Measurements from ENCODE around the gene MRPS18B.

- no peak for TF ChIP-seq USF2 (IDR thresholded peaks at IDR 0.05; ENCODE audit: low read depth, low read length)
- no peak for TF ChIP-seq ELK1 (IDR thresholded peaks at IDR 0.05; ENCODE audit: borderline replicate concordance, low read depth, low read length)
- no peak for TF ChIP-seq CTCF (conservative IDR thresholded peaks at IDR 0.05; ENCODE audit: low read depth, low read length)
- no peak for TF ChIP-seq MAZ (IDR thresholded peaks at IDR 0.05; ENCODE audit: borderline replicate concordance, low read depth, low read length)
- TF ChIP-seq MXI1 (IDR thresholded peaks at IDR 0.05; ENCODE audit: borderline replicate concordance, low read depth, low read length), result no peak
- no peak for TF ChIP-seq POLR2A (IDR thresholded peaks at IDR 0.05; ENCODE audit: low read depth, low read length)
Observed at GRCh38 chr6:30657454-30657853, 39.8 kb downstream of the MRPS18B start.

Data from IMR-90 (cell line).